Panc1 (cell line): ENCODE data around the gene DTNBP1.

Source experiments
- POLR2AphosphoS5 ChIP-seq: IDR thresholded peaks from 2 replicates; pipeline ENCODE4 v1.6.1; 2012; ENCODE audit warnings: mild to moderate bottlenecking, low read depth, low read length, moderate library complexity
- SIN3A ChIP-seq: IDR thresholded peaks from 2 replicates; pipeline ENCODE4 v1.6.1; 2012; ENCODE audit warnings: low read depth, mild to moderate bottlenecking, low read length, moderate library complexity, borderline replicate concordance; ENCODE audit not compliant: insufficient read depth
- TCF7L2 ChIP-seq: IDR thresholded peaks from 2 replicates; pipeline ENCODE4 v1.6.1; 2011; ENCODE audit warnings: mild to moderate bottlenecking, low read depth, low read length, inconsistent platforms
- TF ChIP-seq, protein P1 (sequence below): fragments of 450-650 bp; IDR thresholded peaks from 2 replicates; pipeline ENCODE4 v1.5.1; 2017; ENCODE audit warnings: mild to moderate bottlenecking
- TF ChIP-seq, protein P2 (sequence below), 2 experiments: IDR thresholded peaks; 2 replicates each; pipeline ENCODE4 v1.6.1; 2011 to 2012; ENCODE audit warnings: low read depth in 2 of 2, control low read depth in 1 of 2, low read length in 1 of 2, mild to moderate bottlenecking in 1 of 2, moderate library complexity in 1 of 2; ENCODE audit not compliant: insufficient read depth in 1 of 2

DNA sequence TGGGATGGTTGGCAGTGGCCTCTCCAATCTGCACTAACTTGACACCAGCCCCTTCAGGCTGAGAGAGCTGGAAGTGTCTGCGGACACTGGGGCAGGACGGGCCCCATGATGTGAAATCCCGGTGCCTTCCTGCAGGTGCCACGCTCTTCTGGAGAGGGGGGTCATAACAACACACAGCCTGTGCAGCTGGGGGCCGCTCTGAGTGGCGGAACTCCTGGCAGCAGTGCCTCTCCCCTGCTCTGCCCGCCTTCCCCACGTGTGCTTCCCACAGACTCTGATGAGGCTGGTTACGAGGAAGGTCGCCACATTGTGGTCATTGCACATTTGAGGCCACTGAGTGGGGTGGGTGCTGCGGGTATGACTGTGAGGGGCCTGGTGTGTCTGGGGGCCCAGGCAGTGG lies 145.2 kb downstream of the DTNBP1 start:
- TF ChIP-seq, protein P1, sequence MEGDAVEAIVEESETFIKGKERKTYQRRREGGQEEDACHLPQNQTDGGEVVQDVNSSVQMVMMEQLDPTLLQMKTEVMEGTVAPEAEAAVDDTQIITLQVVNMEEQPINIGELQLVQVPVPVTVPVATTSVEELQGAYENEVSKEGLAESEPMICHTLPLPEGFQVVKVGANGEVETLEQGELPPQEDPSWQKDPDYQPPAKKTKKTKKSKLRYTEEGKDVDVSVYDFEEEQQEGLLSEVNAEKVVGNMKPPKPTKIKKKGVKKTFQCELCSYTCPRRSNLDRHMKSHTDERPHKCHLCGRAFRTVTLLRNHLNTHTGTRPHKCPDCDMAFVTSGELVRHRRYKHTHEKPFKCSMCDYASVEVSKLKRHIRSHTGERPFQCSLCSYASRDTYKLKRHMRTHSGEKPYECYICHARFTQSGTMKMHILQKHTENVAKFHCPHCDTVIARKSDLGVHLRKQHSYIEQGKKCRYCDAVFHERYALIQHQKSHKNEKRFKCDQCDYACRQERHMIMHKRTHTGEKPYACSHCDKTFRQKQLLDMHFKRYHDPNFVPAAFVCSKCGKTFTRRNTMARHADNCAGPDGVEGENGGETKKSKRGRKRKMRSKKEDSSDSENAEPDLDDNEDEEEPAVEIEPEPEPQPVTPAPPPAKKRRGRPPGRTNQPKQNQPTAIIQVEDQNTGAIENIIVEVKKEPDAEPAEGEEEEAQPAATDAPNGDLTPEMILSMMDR = no peak
- TF ChIP-seq, protein P2, sequence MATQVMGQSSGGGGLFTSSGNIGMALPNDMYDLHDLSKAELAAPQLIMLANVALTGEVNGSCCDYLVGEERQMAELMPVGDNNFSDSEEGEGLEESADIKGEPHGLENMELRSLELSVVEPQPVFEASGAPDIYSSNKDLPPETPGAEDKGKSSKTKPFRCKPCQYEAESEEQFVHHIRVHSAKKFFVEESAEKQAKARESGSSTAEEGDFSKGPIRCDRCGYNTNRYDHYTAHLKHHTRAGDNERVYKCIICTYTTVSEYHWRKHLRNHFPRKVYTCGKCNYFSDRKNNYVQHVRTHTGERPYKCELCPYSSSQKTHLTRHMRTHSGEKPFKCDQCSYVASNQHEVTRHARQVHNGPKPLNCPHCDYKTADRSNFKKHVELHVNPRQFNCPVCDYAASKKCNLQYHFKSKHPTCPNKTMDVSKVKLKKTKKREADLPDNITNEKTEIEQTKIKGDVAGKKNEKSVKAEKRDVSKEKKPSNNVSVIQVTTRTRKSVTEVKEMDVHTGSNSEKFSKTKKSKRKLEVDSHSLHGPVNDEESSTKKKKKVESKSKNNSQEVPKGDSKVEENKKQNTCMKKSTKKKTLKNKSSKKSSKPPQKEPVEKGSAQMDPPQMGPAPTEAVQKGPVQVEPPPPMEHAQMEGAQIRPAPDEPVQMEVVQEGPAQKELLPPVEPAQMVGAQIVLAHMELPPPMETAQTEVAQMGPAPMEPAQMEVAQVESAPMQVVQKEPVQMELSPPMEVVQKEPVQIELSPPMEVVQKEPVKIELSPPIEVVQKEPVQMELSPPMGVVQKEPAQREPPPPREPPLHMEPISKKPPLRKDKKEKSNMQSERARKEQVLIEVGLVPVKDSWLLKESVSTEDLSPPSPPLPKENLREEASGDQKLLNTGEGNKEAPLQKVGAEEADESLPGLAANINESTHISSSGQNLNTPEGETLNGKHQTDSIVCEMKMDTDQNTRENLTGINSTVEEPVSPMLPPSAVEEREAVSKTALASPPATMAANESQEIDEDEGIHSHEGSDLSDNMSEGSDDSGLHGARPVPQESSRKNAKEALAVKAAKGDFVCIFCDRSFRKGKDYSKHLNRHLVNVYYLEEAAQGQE (IDR thresholded peaks at IDR 0.05; ENCODE audit: insufficient read depth in 1 of 2, low read depth in 2 of 2, low read length in 1 of 2) = no peak
- TF ChIP-seq POLR2AphosphoS5 (no peak), SIN3A (no peak), TCF7L2 (no peak)
